ENCODE results near the gene PPDPF.

PPDPF gene

DNA sequence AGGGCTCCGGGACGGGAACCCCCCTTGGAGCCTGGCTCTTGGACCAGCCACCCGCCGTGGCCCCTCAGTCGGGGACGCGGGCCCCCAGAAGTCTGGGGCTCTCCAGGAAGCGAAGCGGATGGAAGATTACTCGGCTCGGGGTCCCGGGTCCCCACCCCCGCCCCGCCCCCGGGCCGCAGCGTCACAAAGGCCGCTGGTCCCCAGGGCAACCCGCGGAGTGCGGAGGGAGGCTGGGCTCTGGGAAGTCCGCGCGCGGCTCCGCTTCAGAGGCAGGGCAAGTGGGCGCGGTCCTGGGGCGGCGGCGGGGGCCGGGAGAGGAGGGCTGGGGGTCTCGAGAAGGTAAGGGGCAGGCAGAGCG, 33.3 kb downstream of the PPDPF start, which contains the start of gene FNDC11:
FNDC11 (plus strand) TSS at position 227 of the 358 bp plus-strand sequence. CDS start 1,505 bp downstream, outside the sequence.
- no peak within 1 kb of the TSS for H3K9ac ChIP-seq (ENCODE audit: low read length)
- H3K79me2 ChIP-seq (ENCODE audit: low read length): no peaks in the 10 kb centered on the region
- H3K9me2 ChIP-seq (replicated peaks; ENCODE audit: insufficient read depth, low read length): no peaks in the 10 kb centered on the region
- H3K4me1 ChIP-seq (ENCODE audit: low read length): no peaks in the 10 kb centered on the region
- no peaks in the 10 kb centered on the region for H4K20me1 ChIP-seq (ENCODE audit: insufficient read depth, low read length)
- no peak within 1 kb of the TSS for H3K4me2 ChIP-seq (ENCODE audit: low read depth, low read length)
- H3K27ac ChIP-seq (ENCODE audit: low read length): no peak within 1 kb of the TSS
- no peak for DNase-seq
- no peaks in the 10 kb centered on the region for H3K36me3 ChIP-seq (replicated peaks; ENCODE audit: insufficient read depth, low read length)
- H3F3A ChIP-seq (ENCODE audit: insufficient read depth, low read length): no peaks in the 10 kb centered on the region
- H3K4me3 ChIP-seq (ENCODE audit: low read length): no peak within 1 kb of the TSS
- H3K9me3 ChIP-seq (replicated peaks; ENCODE audit: insufficient read depth, low read length): no peaks in the 10 kb centered on the region
- peaks cover 72% of the 10 kb centered on the region for H3K27me3 ChIP-seq (replicated peaks; ENCODE audit: insufficient read depth, low read length)
- TF ChIP-seq, protein P1, sequence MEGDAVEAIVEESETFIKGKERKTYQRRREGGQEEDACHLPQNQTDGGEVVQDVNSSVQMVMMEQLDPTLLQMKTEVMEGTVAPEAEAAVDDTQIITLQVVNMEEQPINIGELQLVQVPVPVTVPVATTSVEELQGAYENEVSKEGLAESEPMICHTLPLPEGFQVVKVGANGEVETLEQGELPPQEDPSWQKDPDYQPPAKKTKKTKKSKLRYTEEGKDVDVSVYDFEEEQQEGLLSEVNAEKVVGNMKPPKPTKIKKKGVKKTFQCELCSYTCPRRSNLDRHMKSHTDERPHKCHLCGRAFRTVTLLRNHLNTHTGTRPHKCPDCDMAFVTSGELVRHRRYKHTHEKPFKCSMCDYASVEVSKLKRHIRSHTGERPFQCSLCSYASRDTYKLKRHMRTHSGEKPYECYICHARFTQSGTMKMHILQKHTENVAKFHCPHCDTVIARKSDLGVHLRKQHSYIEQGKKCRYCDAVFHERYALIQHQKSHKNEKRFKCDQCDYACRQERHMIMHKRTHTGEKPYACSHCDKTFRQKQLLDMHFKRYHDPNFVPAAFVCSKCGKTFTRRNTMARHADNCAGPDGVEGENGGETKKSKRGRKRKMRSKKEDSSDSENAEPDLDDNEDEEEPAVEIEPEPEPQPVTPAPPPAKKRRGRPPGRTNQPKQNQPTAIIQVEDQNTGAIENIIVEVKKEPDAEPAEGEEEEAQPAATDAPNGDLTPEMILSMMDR (IDR thresholded peaks at IDR 0.05; ENCODE audit: low read length): no peak
- no peak for TF ChIP-seq EZH2phosphoT487 (IDR thresholded peaks at IDR 0.05; ENCODE audit: low read length)
- TF ChIP-seq EZH2 (optimal IDR thresholded peaks at IDR 0.05; ENCODE audit: low read depth, low read length): no peak
- H2AFZ ChIP-seq (ENCODE audit: low read length): no peak within 1 kb of the TSS

DNA sequence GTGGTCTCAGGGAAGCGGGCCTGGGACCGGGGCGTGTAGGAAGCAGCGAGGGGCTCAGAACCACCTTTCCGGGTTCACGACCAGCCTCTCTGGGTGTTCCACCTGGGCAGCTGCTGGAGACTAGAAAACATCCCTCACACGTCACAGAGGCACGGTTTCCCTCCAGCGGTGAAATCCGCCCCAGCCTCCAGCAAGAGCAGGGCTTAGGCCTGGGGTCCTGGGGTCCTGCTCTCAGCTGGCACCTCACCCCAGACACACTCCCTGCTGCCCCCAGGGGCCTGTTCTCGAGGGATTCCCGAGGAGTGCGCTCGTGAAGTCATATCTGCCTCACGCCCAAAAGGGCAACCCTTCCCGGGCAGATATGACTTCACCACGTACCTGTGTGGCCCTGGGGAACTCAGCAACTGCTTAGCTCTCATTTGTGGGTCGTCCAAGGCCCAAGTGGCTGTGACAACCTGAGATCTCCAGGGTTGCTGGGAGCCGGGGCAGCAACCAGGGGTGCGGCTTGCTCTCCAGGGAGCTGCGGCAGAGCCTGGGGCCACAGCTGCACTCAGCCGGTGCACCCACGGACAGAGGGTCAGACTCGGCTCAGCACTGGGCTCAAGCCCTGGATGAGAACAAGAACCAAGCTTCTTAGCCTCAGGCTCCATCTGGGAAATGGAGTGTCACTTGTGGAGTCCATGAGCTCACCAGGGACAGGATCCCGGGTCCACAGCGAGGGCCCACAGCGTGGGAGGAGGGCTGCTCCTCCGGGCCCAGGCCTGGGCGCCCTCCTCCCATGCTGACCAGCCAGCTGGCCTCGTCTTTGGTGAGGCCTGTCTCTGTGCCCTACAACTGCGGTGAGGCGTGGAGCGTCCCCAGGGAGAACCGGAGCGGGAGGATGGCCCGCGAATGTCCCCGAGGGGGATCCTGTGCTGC, 34.1 kb downstream of the PPDPF start:
- no peak overlapping the region for H3K4me3 ChIP-seq (ENCODE audit: low read length)
- H3K4me1 ChIP-seq (ENCODE audit: low read length): no peaks in the 10 kb centered on the region
- H2AFZ ChIP-seq (ENCODE audit: low read length): no peak overlapping the region
- TF ChIP-seq EZH2 (optimal IDR thresholded peaks at IDR 0.05; ENCODE audit: low read depth, low read length) (no peak), EZH2phosphoT487 (IDR thresholded peaks at IDR 0.05; ENCODE audit: low read length) (no peak)
- TF ChIP-seq, protein P1 (IDR thresholded peaks at IDR 0.05; ENCODE audit: low read length): no peak
- H3F3A ChIP-seq (ENCODE audit: insufficient read depth, low read length): no peaks in the 10 kb centered on the region
- H3K4me2 ChIP-seq (ENCODE audit: low read depth, low read length): no peak overlapping the region
- no peaks in the 10 kb centered on the region for H3K79me2 ChIP-seq (ENCODE audit: low read length)
- no peak overlapping the region for H3K27ac ChIP-seq (ENCODE audit: low read length)
- DNase-seq: no peak
- H3K36me3 ChIP-seq (replicated peaks; ENCODE audit: insufficient read depth, low read length): no peaks in the 10 kb centered on the region
- H3K9me3 ChIP-seq (replicated peaks; ENCODE audit: insufficient read depth, low read length): no peaks in the 10 kb centered on the region
- no peaks in the 10 kb centered on the region for H4K20me1 ChIP-seq (ENCODE audit: insufficient read depth, low read length)
- H3K9ac ChIP-seq (ENCODE audit: low read length): no peak overlapping the region
- H3K9me2 ChIP-seq (replicated peaks; ENCODE audit: insufficient read depth, low read length): no peaks in the 10 kb centered on the region
- peaks cover 67% of the 10 kb centered on the region for H3K27me3 ChIP-seq (replicated peaks; ENCODE audit: insufficient read depth, low read length)

DNA sequence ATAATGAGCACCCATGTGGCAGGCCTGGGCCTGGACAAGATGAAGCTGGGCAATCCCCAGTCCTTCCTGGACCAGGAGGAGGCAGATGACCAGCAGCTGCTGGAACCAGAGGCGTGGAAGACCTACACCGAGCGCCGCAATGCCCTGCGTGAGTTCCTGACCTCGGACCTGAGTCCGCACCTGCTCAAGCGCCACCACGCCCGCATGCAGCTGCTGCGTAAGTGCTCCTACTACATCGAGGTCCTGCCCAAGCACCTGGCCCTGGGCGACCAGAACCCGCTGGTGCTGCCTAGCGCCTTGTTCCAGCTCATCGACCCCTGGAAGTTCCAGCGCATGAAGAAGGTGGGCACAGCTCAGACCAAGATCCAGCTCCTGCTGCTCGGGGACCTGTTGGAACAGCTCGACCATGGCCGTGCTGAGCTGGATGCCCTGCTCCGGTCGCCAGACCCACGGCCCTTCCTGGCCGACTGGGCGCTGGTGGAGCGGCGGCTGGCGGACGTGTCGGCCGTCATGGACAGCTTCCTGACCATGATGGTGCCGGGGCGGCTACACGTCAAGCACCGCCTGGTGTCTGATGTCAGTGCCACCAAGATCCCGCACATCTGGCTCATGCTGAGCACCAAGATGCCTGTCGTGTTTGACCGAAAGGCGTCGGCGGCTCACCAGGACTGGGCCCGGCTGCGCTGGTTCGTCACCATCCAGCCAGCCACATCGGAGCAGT, 35.3 kb downstream of the PPDPF start:
- H3K27me3 ChIP-seq (replicated peaks; ENCODE audit: insufficient read depth, low read length): peaks cover 55% of the 10 kb centered on the region
- DNase-seq: no peak
- H3K9ac ChIP-seq (ENCODE audit: low read length): no peak overlapping the region
- H3K9me2 ChIP-seq (replicated peaks; ENCODE audit: insufficient read depth, low read length): no peaks in the 10 kb centered on the region
- H3K36me3 ChIP-seq (replicated peaks; ENCODE audit: insufficient read depth, low read length): no peaks in the 10 kb centered on the region
- H2AFZ ChIP-seq (ENCODE audit: low read length): no peak overlapping the region
- no peak overlapping the region for H3K4me2 ChIP-seq (ENCODE audit: low read depth, low read length)
- TF ChIP-seq, protein P1 (IDR thresholded peaks at IDR 0.05; ENCODE audit: low read length): no peak
- no peak for TF ChIP-seq EZH2phosphoT487 (IDR thresholded peaks at IDR 0.05; ENCODE audit: low read length)
- no peak for TF ChIP-seq EZH2 (optimal IDR thresholded peaks at IDR 0.05; ENCODE audit: low read depth, low read length)
- no peaks in the 10 kb centered on the region for H3K79me2 ChIP-seq (ENCODE audit: low read length)
- H3K4me1 ChIP-seq (ENCODE audit: low read length): no peaks in the 10 kb centered on the region
- H3K4me3 ChIP-seq (ENCODE audit: low read length): no peak overlapping the region
- H3K9me3 ChIP-seq (replicated peaks; ENCODE audit: insufficient read depth, low read length): no peaks in the 10 kb centered on the region
- H4K20me1 ChIP-seq (ENCODE audit: insufficient read depth, low read length): no peaks in the 10 kb centered on the region
- H3F3A ChIP-seq (ENCODE audit: insufficient read depth, low read length): no peaks in the 10 kb centered on the region
- no peak overlapping the region for H3K27ac ChIP-seq (ENCODE audit: low read length)

Measured in MM.1S (cell line).